Superior temporal gyrus (tissue), 1 donor: ENCODE results near the gene NOP56.
A peak's percentile ranks its signal among the peaks of the same experiment; 100 is the strongest.
"Not testable (repeated sequence)": the region's sequence is repeated elsewhere in the genome, so short reads cannot be mapped to it uniquely, and the experiment has no call there.

Experiments used
- DNase-seq: peaks from one replicate; pipeline ENCODE4 v3.0.0-alpha.2; 2016; ENCODE audit errors: extremely low spot score

The NOP56 gene

GRCh38 chr20:2643708-2644107, 8.7 kb upstream of the NOP56 start:
- no peak for DNase-seq

GRCh38 chr20:2652724-2653555, 508 bp downstream of the NOP56 start:
- peak; percentile 64 for DNase-seq

GRCh38 chr20:2653556-2654383, 1.3 kb downstream of the NOP56 start:
- no peak for DNase-seq

- no peak for DNase-seq
Observed at GRCh38 chr20:2654384-2654822, 2.0 kb downstream of the NOP56 start.

DNA sequence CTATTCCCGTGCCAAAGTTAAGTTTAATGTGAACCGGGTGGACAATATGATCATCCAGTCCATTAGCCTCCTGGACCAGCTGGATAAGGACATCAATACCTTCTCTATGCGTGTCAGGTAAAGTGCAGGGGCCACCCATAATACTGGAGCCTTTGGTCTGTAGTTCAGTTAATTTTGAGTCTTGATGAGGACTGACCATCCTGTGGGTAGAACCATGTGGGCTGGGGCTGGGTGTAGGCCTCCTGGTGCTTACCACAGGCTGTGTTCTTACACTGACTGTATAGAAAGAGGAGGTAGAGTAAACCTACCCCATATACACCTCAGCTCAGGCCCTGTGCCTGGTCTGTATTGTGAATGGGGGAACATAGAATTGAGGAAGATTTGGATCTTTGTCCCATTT, 2.4 kb downstream of the NOP56 start:
- DNase-seq, result no peak

- DNase-seq, result no peak
Observed at GRCh38 chr20:2655331-2656116, 3.1 kb downstream of the NOP56 start.

DNA sequence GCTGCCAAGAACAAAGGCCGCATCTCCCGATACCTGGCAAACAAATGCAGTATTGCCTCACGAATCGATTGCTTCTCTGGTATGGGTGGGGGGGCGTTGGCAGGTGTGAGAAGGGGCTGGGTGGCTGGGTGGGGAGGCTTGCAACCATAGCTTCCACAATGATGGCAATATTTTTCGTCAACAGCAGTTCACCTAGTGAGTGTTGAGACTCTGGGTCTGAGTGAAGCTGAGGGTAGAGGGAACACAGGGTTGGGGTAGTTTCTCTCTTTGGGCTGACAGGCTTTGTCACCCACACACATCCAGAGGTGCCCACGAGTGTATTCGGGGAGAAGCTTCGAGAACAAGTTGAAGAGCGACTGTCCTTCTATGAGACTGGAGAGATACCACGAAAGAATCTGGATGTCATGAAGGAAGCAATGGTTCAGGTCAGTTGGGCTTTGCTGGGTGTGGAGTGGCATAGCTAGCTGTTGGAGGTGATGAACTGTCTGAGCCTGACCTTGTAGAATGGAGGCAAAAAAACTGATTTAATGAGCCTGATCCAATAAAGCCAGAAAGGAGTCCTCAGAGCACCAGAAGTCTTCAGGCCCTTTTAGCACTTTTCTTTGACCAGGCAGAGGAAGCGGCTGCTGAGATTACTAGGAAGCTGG, 4.2 kb downstream of the NOP56 start:
- DNase-seq, result no peak

- no peak for DNase-seq
Observed at GRCh38 chr20:2657241-2657640, 4.8 kb downstream of the NOP56 start.

DNA sequence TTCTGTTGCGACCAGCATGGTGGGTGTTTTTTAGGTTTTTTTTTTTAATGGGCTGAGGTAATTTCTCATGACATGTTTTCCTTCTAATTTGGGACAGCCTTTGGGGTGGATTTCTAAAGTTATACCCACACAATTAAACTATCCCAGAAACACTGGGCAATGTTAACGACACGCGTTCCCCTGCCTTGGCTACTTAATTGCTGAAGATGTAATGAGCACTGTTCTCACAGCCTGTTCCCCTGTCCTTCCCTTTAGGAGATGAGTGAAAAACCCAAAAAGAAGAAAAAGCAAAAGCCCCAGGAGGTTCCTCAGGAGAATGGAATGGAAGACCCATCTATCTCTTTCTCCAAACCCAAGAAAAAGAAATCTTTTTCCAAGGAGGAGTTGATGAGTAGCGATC, 5.2 kb downstream of the NOP56 start:
- DNase-seq, result no peak

- DNase-seq, result no peak
Observed at GRCh38 chr20:2658414-2659354, 6.3 kb downstream of the NOP56 start.

DNA sequence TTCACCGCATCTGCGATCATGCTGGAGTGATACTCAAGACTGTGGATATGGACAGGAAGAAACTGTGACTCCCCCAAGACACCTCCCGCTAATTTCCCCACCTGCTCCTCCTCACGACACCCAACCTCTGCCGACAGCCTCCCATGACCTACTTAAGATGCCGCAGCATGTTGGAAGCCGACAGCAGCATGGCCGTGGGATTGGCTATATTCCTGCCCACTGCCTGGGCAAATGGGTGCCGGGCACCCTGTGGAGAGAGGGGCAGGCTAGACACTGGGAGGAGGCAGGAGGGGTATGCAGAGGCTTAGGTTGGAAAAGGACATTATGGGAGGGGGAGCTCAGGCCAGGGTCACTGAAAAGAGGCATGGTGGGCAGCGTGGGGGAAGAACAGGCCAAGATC, 7.1 kb downstream of the NOP56 start:
- DNase-seq, result no peak

GRCh38 chr20:2663364-2663886, 11.0 kb downstream of the NOP56 start:
- no peak for DNase-seq

GRCh38 chr20:2663887-2664719, 11.7 kb downstream of the NOP56 start, which contains the start of gene IDH3B:
IDH3B (minus strand) TSS chr20:2664216; CDS start chr20:2664188, 28 bp downstream.
- peak; percentile 97 for DNase-seq

DNA sequence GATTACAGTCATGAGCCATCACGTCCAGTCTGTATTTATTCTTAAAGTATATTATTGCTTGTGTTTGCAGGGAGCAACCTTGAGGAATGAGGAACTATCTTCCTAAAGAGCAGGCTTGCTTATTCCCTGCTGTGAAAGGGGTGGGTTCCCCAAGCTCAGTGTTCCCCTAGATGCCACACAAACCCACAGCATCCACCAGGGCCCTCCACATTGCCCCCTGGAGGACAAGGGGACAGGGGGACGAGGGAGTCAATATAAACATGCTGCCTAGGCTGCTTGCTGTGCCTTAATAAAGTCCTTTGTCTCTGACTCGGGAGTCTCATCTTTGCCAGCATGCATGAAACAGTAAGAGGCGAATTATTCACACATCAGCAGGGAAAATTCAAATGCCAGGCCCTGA, 19.5 kb downstream of the NOP56 start:
- no peak for DNase-seq

- DNase-seq, result no peak
Observed at GRCh38 chr20:2672446-2672845, 20.0 kb downstream of the NOP56 start.

- no peak for DNase-seq
Observed at GRCh38 chr20:2673453-2673852, 21.0 kb downstream of the NOP56 start.

GRCh38 chr20:2680046-2680445, 27.6 kb downstream of the NOP56 start:
- no peak for DNase-seq

- DNase-seq, result not testable (repeated sequence)
Observed at GRCh38 chr20:2682040-2682439, 29.6 kb downstream of the NOP56 start.

GRCh38 chr20:2684817-2685216, 32.4 kb downstream of the NOP56 start:
- not testable (repeated sequence) for DNase-seq
